D721Med (cell line): ENCODE data around the gene XRRA1.

Source experiments
- DNase-seq: peaks from one replicate; pipeline ENCODE4 v3.0.0; 2011; ENCODE audit warnings: low spot score; ENCODE audit not compliant: insufficient read length
- FAIRE-seq: peaks from 2 replicates; lab custom pipeline; 2011; peaks lifted over from hg19 to GRCh38; lab: Jason Lieb, UNC
- CTCF ChIP-seq: IDR thresholded peaks from 2 replicates; pipeline ENCODE4 v1.5.1; 2012; ENCODE audit warnings: mild to moderate bottlenecking, control low read depth; ENCODE audit not compliant: insufficient read depth; ENCODE audit errors: missing control alignments

Gene XRRA1

GRCh38 chr11:74818283-74818946 lies 130.5 kb downstream of the XRRA1 start:
- no peak for FAIRE-seq
- DNase-seq = no peak
- no peak for TF ChIP-seq CTCF

- no peak for FAIRE-seq
- DNase-seq = no peak
- no peak for TF ChIP-seq CTCF
Observed at GRCh38 chr11:74816664-74817063, 132.2 kb downstream of the XRRA1 start.

DNA sequence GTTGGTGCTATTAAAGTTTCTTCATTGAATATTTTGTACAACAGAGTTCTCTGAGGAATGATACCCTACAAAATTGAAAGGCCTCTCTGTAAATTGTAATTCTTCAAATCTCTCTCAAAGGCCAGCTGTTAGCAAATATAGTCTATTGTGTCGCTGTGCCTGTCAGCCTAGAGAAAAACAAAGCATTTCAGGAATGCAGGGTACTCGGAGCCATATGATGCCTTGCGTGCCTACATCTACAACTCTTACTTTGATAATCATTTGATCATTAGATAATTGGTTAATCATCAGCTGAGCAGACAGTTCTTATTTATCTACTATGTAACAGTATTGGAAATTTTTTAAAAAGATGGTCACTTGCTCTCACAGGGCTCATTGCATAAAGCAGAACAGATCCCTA lies 132.9 kb downstream of the XRRA1 start:
- no peak for FAIRE-seq
- no peak for DNase-seq
- TF ChIP-seq CTCF = no peak

DNA sequence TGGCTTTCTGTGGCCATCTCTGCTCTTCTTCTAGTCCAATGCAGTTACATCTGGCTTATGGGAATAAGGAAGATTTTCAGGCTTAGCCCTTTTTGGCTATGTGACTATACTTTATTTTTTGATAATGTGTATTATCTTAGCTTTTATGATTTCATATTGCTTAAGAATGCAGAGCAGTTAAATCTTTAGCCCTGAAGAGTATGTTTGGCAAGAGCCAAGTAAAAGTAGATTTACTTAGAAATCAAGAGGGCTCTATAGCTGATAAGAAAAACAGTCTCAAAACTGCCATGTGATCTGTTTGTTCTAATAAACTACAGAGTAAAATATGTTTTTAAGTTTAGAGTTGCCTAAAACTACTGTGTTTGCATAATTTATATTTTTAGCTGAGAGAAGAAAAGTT lies 139.1 kb downstream of the XRRA1 start:
- DNase-seq (no peak), FAIRE-seq (no peak)
- no peak for TF ChIP-seq CTCF

DNA sequence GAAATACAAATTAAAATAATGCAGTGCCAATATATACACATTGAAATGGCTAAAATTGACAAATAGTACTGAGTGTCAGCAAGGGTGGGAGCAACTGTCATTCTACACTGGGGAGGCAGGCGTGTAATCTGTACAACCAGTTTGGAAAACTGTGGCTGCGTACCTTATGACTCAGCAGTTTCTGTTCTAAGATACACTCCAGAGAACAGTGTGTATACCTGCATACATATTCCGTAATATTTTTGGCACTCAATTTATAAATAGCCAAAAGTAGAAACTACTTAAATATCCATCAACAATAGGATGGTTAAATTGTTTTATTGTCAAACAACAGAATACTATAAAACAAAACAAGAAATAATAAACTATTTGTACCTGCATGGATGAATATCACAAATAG lies 142.6 kb downstream of the XRRA1 start:
- DNase-seq (no peak), FAIRE-seq (no peak)
- TF ChIP-seq CTCF = no peak

DNA sequence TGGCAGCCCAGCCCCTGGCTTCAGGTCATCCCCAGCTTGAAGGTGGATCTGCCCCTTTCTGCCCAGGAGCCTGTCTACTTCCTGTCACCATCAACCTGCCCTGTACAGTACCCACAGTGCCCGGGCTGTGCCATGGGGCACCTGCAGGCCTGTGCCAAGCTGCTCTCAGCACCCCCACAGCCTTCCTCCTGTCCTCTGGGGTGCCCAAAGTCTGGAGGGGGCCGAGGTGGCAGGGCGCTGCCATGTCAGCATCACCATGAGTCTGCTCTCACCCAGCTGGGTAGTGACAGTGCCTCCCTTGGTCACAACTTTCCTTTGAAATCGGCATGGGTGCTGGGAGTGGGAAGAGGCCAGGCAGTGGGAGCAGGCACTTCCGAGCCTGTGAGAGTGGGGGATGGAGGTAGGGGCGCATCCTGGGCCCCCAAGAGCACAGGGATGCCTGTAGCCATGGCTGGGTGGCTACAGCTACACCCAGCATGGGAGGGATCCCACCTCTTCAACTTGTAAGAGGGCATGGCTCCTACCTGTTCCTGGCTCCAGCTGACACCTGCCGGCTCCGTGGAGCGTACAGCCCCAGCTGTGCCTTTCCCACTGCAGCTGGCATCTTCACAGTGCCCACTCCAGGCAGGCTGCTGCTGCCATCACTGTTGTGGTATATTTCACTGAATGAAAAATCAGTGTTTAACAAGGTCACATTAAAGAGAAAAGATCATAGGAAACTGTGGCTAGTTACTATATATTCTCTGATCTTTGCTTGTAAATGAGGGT lies 157.4 kb downstream of the XRRA1 start:
- DNase-seq (no peak), FAIRE-seq (no peak)
- no peak for TF ChIP-seq CTCF
